Skeletal muscle satellite cell (primary cell): ENCODE data around the gene C1orf35.

Source experiments
- H3K27me3 ChIP-seq: 2 replicates; pipeline ENCODE4 v1.7.0; 2013; ENCODE audit warnings: low read length; ENCODE audit not compliant: control insufficient read depth, insufficient read depth
- H3K36me3 ChIP-seq: 2 replicates; pipeline ENCODE4 v1.7.0; 2013; ENCODE audit warnings: mild to moderate bottlenecking, control low read depth, low read length; ENCODE audit not compliant: insufficient read depth
- H3K4me1 ChIP-seq: 2 replicates; pipeline ENCODE4 v1.7.0; 2013; ENCODE audit warnings: low read length; ENCODE audit not compliant: control insufficient read depth, insufficient read depth
- H3K4me2 ChIP-seq: 2 replicates; pipeline ENCODE4 v1.7.0; 2013; ENCODE audit warnings: mild to moderate bottlenecking, low read length
- H3K4me3 ChIP-seq: 2 replicates; pipeline ENCODE4 v1.7.0; 2013; ENCODE audit warnings: low read length
- H3K9ac ChIP-seq: 2 replicates; pipeline ENCODE4 v1.7.0; 2013; ENCODE audit warnings: mild to moderate bottlenecking, low read depth, low read length, moderate library complexity
- H3K9me3 ChIP-seq: replicated peaks from 2 replicates; pipeline ENCODE4 v1.7.0; 2013; ENCODE audit warnings: mild to moderate bottlenecking, control low read depth, low read length

The C1orf35 gene

GRCh38 chr1:228070851-228071250 is 32.3 kb downstream of the C1orf35 start:
- H3K9ac ChIP-seq: no peak overlapping the region
- H3K9me3 ChIP-seq: no peaks in the 10 kb centered on the region
- no peak overlapping the region for H3K4me3 ChIP-seq
- no peak overlapping the region for H3K4me2 ChIP-seq
- no peaks in the 10 kb centered on the region for H3K36me3 ChIP-seq
- no peaks in the 10 kb centered on the region for H3K4me1 ChIP-seq
- H3K27me3 ChIP-seq: peaks cover 29% of the 10 kb centered on the region

DNA sequence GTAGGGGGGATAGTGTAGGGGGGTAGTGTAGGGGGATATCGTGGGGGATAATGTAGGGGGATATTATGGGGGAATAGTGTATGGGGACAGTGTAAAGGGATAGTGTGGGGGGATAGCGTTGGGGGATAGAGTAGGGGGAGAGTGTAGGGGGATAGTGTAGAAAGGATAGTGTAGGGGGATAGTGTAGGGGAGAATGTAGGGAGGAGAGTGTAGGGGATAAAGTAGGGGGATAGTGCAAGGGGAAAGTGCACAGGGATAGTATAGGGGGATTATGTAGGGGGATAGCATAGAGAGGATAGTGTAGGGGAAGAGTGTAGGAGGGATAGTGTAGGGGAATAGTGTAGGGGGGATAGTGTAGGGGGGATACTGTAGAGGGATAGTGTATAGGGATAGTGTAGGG is 33.0 kb downstream of the C1orf35 start:
- no peaks in the 10 kb centered on the region for H3K4me1 ChIP-seq
- H3K4me2 ChIP-seq: no peak overlapping the region
- H3K9ac ChIP-seq: no peak overlapping the region
- no peak overlapping the region for H3K4me3 ChIP-seq
- peaks cover 22% of the 10 kb centered on the region for H3K27me3 ChIP-seq
- H3K36me3 ChIP-seq: no peaks in the 10 kb centered on the region
- H3K9me3 ChIP-seq: no peaks in the 10 kb centered on the region

GRCh38 chr1:228068359-228068758 is 34.8 kb downstream of the C1orf35 start:
- no peak overlapping the region for H3K4me2 ChIP-seq

DNA sequence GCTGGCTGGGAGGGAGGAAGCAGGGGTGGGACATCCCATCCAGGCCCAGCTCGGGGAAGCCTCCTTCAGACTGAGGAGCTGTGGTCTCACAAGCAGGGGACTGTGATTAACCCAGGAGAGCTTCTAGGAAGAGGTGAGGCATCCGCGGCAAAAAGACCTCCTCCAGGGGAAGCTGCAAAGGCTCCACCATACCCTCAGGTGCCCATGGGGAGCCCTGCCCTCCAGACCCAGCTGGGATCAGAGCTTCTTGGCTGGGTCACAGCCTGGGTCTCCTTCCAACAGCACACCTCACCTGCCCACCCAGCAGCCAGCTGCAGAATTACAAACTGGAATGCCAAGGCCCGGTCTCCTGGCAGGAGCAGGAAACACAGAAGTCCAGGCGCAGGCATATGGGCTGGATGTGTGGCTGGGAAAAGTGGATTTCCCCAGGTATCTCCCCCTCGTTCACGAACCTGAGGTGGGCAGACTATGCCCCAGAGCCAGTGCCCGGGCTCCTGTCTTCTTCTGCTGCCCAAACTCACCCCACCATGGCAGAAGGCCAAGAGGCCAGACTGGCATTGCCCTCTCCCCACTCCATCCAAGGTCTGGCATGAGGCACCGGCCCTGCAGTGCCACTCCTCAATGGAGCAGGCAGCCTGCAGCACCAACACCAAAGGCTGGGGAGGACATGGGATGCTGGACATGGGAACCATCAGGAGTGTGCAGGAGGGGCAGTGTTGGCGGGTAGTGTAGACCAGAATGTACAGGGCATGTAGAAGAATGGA is 36.1 kb downstream of the C1orf35 start:
- no peak overlapping the region for H3K4me2 ChIP-seq
- no peaks in the 10 kb centered on the region for H3K4me1 ChIP-seq
- H3K4me3 ChIP-seq: no peak overlapping the region
- H3K36me3 ChIP-seq: no peaks in the 10 kb centered on the region
- peaks cover 17% of the 10 kb centered on the region for H3K27me3 ChIP-seq
- no peak overlapping the region for H3K9ac ChIP-seq
- no peaks in the 10 kb centered on the region for H3K9me3 ChIP-seq

More at GRCh38 chr1:228068359-228068758, 34.8 kb downstream of the C1orf35 start:
- Histone ChIP-seq H3K4me3 (no peak overlapping the region), H3K9me3 (no peaks in the 10 kb centered on the region), H3K27me3 (peaks cover 17% of the 10 kb centered on the region), H3K9ac (no peak overlapping the region), H3K4me1 (no peaks in the 10 kb centered on the region), H3K36me3 (no peaks in the 10 kb centered on the region)

- Histone ChIP-seq H3K36me3 (no peaks in the 10 kb centered on the region), H3K9ac (no peak overlapping the region), H3K4me2 (no peak overlapping the region), H3K4me1 (no peaks in the 10 kb centered on the region), H3K27me3 (peaks cover 21% of the 10 kb centered on the region), H3K4me3 (no peak overlapping the region), H3K9me3 (no peaks in the 10 kb centered on the region)
Observed at GRCh38 chr1:228066416-228066815, 36.7 kb downstream of the C1orf35 start.

- no peaks in the 10 kb centered on the region for H3K9me3 ChIP-seq
- H3K4me1 ChIP-seq: no peaks in the 10 kb centered on the region
- no peaks in the 10 kb centered on the region for H3K36me3 ChIP-seq
- H3K9ac ChIP-seq: no peak overlapping the region
- peaks cover 24% of the 10 kb centered on the region for H3K27me3 ChIP-seq
- no peak overlapping the region for H3K4me3 ChIP-seq
- no peak overlapping the region for H3K4me2 ChIP-seq
Observed at GRCh38 chr1:228065543-228066347, 37.4 kb downstream of the C1orf35 start.

DNA sequence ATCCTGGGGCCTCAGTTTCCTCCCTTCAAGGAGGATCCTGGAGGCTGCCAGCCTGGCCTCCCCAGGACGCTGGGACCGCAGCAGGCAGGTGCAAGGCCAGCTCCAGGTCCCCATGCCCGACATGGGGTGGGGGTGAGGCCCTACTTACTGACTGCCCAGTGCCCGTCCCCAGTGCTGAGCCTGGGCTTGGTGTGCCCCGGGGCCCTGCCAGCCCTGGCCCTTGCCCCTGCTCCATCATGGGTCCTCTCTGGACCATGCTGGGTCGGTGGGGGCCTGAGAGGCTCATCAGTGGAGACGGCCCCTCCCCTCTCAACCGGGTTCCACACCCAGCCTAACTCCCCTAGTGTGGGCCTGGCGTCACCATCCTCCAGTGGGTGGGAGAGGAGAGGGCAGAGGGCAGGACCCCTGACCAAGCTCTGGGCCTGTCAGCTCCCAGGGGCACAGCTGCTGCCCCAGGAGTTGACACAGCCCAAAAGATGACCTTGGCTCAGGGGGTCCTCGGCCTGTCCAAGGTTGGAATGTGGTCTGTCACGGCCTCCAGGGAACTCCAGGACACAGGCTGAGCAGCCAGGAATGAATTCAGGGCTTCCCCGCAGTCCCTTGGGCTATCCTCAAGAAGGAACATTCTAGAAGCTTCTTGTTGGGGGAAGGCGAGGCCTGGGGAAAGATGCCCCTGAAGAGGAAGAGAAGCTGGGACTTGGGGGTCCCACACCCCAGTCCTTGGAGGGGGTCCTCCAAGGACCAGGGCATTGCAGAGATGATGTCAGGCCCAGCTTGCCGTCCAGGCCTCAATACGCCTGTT is 38.2 kb downstream of the C1orf35 start:
- Histone ChIP-seq H3K27me3 (peaks cover 29% of the 10 kb centered on the region), H3K9ac (no peak overlapping the region), H3K9me3 (no peaks in the 10 kb centered on the region), H3K4me3 (no peak overlapping the region), H3K36me3 (no peaks in the 10 kb centered on the region), H3K4me1 (no peaks in the 10 kb centered on the region), H3K4me2 (no peak overlapping the region)

DNA sequence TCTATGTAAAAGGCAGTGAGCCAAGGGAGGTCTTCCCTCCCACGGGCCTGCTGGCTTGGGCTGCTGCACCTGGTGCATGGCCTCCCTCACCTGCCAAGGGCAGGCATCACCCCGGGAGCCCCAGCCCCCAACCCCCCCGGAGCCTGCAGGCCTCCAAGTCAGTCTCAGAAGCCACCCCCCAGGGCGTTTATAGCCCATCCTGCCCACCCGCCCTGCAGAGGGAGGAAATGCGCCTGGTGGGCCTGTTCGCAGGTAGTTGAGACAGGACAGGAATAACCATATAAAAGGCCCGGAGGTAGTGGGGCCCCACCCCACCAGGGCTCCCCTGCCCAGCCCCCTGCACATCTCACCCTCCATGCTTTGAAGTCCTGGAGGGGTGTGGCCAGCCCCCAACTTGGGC is 38.8 kb downstream of the C1orf35 start:
- Histone ChIP-seq H3K4me3 (no peak overlapping the region), H3K27me3 (peaks cover 31% of the 10 kb centered on the region), H3K4me2 (no peak overlapping the region), H3K9me3 (no peaks in the 10 kb centered on the region), H3K4me1 (no peaks in the 10 kb centered on the region), H3K36me3 (no peaks in the 10 kb centered on the region), H3K9ac (no peak overlapping the region)

DNA sequence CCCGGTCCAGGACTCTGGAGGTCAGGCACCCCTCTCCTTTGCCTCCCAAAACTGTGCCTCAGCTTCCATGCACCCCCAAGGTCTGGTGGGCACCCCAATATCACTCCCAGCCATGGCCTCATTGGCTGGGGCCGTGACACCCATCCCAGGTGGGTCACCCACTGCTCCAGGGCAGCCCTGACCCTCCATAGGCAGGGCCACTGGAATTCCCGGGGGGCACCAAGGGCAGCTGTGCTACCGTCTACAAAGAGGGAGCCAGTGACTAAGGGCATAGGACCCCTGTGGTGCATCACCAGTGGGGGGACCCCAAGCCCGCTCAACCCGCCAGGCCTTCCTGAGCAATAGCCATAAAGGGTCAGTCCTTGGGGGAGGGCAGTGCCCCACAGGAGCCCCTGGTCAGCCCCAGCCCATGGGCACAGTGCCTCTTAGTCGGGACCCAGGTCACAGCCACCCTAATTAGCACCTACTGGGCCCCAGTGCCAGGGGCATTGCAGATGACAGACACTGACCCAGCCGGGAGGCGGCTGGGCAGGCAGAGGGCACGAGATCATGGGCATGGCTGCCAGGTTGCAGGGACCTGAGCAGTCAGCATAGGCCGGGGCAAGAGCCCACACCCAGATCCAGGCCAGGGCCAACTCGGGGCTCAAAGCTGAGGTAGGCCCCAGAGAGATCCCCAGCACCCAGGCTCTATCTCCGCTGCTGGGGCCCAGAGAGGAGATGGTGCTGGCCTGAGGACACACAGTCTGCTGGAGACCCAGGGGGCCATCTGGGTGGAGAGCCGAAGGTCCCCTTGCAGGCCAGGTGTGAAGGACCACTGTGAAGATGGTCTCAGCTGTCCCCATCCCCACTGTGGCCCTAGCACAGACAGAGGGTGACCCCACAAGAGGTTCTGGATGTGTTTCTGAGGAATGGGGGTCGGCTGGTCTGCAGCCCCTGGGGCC is 39.6 kb downstream of the C1orf35 start:
- Histone ChIP-seq H3K9me3 (no peaks in the 10 kb centered on the region), H3K4me1 (no peaks in the 10 kb centered on the region), H3K4me2 (no peak overlapping the region), H3K9ac (no peak overlapping the region), H3K27me3 (peaks cover 39% of the 10 kb centered on the region), H3K36me3 (no peaks in the 10 kb centered on the region), H3K4me3 (no peak overlapping the region)

- H3K9ac ChIP-seq: no peak overlapping the region
- H3K27me3 ChIP-seq: peaks cover 45% of the 10 kb centered on the region
- no peak overlapping the region for H3K4me3 ChIP-seq
- no peaks in the 10 kb centered on the region for H3K36me3 ChIP-seq
- no peaks in the 10 kb centered on the region for H3K9me3 ChIP-seq
- H3K4me2 ChIP-seq: no peak overlapping the region
- H3K4me1 ChIP-seq: no peaks in the 10 kb centered on the region
Observed at GRCh38 chr1:228062812-228063211, 40.3 kb downstream of the C1orf35 start.
